Pancreas (tissue), 10 donors: ENCODE results near the gene OSBPL2. TPM values are rescaled to one million over a fixed set of nuclear protein-coding genes. Genes with fewer than 3 reads are reported as not detected.
A peak's percentile ranks its signal among the peaks of the same experiment; 100 is the strongest.

Source experiments
- ATAC-seq, 4 donors: fragments of 200-7000 bp; cut with Tn5 transposase; one replicate each; pipeline versions ENCODE4 v1.8.0 to v1.9.1; 2020; ENCODE audit warnings: mild to moderate bottlenecking in 4 of 4, moderate library complexity in 4 of 4
- DNase-seq, 6 donors: peaks; one replicate each; pipeline ENCODE4 v3.0.0-alpha.2; 2020
- FAIRE-seq: peaks from 2 replicates; lab custom pipeline; 2012; peaks lifted over from hg19 to GRCh38; lab: Jason Lieb, UNC
- H3K27ac ChIP-seq, 4 donors: fragments of 200-600 bp; sonication (generic); 1 replicate in 3 of 4; 2 replicates in 1 of 4; pipeline versions ENCODE4 v1.5.0 to v1.8.0; 2020
- H3K27me3 ChIP-seq, 4 donors: fragments of 200-600 bp; one replicate each; pipeline ENCODE4 v1.8.0; 2021
- H3K36me3 ChIP-seq, 3 donors: fragments of 200-600 bp; sonication (generic) in 1 of 3; one replicate each; pipeline versions ENCODE4 v1.5.0 to v1.8.0; 2020 to 2021
- H3K4me1 ChIP-seq, 3 donors: fragments of 200-600 bp; one replicate each; pipeline ENCODE4 v1.8.0; 2021
- H3K4me3 ChIP-seq, 4 donors: fragments of 200-600 bp; sonication (generic) in 2 of 4; one replicate each; pipeline versions ENCODE4 v1.5.0 to v1.8.0; 2020 to 2021
- H3K9me3 ChIP-seq, 4 donors: fragments of 200-600 bp; one replicate each; pipeline ENCODE4 v1.8.0; 2021
- WGBS, 2 donors: extraction: QIAGEN DNeasy Blood & Tissue Kit; methylation state at CpG; one replicate each; pipeline ENCODE4 v1.1.7; 2013; 5-methylcytosine and 5-hydroxymethylcytosine counted together
- intact Hi-C, 3 donors: fragments of 100-400 bp; cut with DNase I; formaldehyde crosslinking; loops; one replicate each; pipeline versions ENCODE4 v1.11.1 to v1.14.2; 2022
- polyA plus RNA-seq, 2 donors: library from polyadenylated mRNA; stranded (reverse); fragments of 200-250 nt; gene quantifications; one replicate each; pipeline ENCODE4 v1.2.3, GENCODE V29; 2013
- total RNA-seq, 6 donors: library from RNA; stranded (reverse); fragmentation: NEBNext Ultra II Directional in 4 of 6; extraction: Animal tissue kit (Norgen Biotek cat#: 25700) in 4 of 6; gene quantifications; one replicate each; pipeline versions ENCODE4 v1.2.1 to v1.2.4, GENCODE V29; 2021 to 2023
- TF ChIP-seq, protein P1 (sequence below), 4 donors: fragments of 200-600 bp; sonication (generic) in 3 of 4; IDR thresholded peaks; one replicate each; pipeline versions ENCODE4 v1.5.0 to v1.8.0; 2021; ENCODE audit warnings: antibody characterized with exemption in 4 of 4
- donor health status: healthy with polysubstance abuse.
- donor health status: DM: no; HTN: no; CAD: no; lungs with moderate emphysema.
- donor health status: DM: no; HTN: no; CAD: no.
- donor health status: control.
- donor health status: control.
- donor health status: Bipolar disorder and iron deficiency.
- donor health status: DM: yes; HTN: yes; CAD: no.
- donor health status: DM: no; HTN: no; CAD: no.
- donor health status: DM: no; HTN: no; CAD: no.
- donor health status: DM: yes; HTN: yes; CAD: no.

OSBPL2 gene
- total and polyA plus RNA-seq, 8 donors = 33.3 to 56.8 (median 47.0) TPM

DNA sequence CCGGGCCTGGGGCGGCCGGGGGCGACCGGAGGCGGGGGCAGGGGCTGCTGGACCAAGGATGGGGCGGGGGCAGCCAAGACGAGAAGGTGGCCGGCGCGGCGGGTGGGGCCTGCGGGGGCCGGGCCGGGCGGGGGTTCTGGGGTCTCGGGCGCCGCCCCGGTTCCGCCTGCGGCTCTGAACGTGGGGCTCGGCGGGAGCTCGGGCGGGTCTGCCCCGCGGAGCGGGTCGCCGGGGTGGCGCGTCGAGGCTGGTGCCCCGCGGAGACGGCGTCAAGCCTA lies 64.7 kb downstream of the OSBPL2 start:
- no peak for ATAC-seq
- peaks cover 17 to 24% (median 18%) of the 10 kb centered on the region in 3 donors for H3K4me1 ChIP-seq
- TF ChIP-seq, protein P1, sequence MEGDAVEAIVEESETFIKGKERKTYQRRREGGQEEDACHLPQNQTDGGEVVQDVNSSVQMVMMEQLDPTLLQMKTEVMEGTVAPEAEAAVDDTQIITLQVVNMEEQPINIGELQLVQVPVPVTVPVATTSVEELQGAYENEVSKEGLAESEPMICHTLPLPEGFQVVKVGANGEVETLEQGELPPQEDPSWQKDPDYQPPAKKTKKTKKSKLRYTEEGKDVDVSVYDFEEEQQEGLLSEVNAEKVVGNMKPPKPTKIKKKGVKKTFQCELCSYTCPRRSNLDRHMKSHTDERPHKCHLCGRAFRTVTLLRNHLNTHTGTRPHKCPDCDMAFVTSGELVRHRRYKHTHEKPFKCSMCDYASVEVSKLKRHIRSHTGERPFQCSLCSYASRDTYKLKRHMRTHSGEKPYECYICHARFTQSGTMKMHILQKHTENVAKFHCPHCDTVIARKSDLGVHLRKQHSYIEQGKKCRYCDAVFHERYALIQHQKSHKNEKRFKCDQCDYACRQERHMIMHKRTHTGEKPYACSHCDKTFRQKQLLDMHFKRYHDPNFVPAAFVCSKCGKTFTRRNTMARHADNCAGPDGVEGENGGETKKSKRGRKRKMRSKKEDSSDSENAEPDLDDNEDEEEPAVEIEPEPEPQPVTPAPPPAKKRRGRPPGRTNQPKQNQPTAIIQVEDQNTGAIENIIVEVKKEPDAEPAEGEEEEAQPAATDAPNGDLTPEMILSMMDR (IDR thresholded peaks at IDR 0.05) = no peak
- peaks cover 7 to 23% (median 17%) of the 10 kb centered on the region in 3 donors for H3K36me3 ChIP-seq
- H3K27me3 ChIP-seq = no peaks in the 10 kb centered on the region
- 0 to 1% methylated on average over 4 to 39 of the region's 39 CpGs for WGBS, 2 donors
- peak overlapping the region; percentile 41 to 98 (median 95) for H3K27ac ChIP-seq
- intact Hi-C loops = no loop called here
- DNase-seq = no peak
- FAIRE-seq = no peak
- peak overlapping the region; percentile 59 to 94 (median 87) for H3K4me3 ChIP-seq
- no peaks in the 10 kb centered on the region for H3K9me3 ChIP-seq

DNA sequence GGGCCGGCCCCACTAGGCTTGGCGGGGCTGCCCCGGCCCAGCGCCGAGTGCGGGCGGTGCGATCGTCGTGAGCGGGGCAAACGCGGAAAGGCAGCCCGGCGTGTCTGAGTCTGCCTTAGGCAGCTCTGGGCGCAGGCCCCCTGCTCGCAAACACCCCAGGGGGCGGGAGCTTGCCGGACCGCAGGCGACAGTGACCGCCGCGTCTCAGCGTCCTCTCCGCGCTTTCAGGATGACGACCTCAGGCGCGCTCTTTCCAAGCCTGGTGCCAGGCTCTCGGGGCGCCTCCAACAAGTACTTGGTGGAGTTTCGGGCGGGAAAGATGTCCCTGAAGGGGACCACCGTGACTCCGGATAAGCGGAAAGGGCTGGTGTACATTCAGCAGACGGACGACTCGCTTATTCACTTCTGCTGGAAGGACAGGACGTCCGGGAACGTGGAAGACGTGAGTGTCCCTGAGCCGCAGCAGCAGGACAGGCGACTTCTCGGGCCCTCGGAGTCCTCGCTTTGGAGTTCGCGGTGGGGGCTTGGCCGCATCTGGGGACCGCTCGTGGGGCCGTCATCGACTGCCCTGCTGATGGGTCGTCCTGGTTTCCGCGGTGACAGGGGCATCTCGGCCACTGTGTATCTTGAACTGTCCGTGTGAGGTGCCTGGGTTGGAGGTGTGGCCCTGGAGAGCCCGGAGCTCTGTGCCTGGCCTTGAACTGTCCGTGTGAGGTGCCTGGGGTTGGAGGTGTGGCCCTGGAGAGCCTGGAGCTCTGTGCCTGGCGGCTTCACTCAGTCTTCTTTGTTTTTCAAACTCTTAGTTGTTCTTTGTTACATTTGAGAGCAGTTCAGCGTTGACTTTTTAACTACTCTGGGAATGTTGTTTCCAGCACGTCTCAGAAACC lies 65.3 kb downstream of the OSBPL2 start:
- WGBS, 2 donors = 1% methylated on average over 58 to 66 of the region's 66 CpGs
- H3K27me3 ChIP-seq = no peaks in the 10 kb centered on the region
- TF ChIP-seq, protein P1 (IDR thresholded peaks at IDR 0.05) = no peak
- H3K4me3 ChIP-seq = peak overlapping the region; percentile 59 to 94 (median 87)
- intact Hi-C loops = no loop called here
- peak in 1 of 4 donors; percentile 5 for ATAC-seq
- no peaks in the 10 kb centered on the region for H3K9me3 ChIP-seq
- DNase-seq = peak in 3 of 6 donors; percentile 38 to 86 (median 68)
- H3K4me1 ChIP-seq = peaks cover 12 to 22% (median 15%) of the 10 kb centered on the region in 3 donors
- peaks cover 9 to 29% (median 22%) of the 10 kb centered on the region in 3 donors for H3K36me3 ChIP-seq
- peak overlapping the region; percentile 41 to 98 (median 95) for H3K27ac ChIP-seq
- FAIRE-seq = no peak

DNA sequence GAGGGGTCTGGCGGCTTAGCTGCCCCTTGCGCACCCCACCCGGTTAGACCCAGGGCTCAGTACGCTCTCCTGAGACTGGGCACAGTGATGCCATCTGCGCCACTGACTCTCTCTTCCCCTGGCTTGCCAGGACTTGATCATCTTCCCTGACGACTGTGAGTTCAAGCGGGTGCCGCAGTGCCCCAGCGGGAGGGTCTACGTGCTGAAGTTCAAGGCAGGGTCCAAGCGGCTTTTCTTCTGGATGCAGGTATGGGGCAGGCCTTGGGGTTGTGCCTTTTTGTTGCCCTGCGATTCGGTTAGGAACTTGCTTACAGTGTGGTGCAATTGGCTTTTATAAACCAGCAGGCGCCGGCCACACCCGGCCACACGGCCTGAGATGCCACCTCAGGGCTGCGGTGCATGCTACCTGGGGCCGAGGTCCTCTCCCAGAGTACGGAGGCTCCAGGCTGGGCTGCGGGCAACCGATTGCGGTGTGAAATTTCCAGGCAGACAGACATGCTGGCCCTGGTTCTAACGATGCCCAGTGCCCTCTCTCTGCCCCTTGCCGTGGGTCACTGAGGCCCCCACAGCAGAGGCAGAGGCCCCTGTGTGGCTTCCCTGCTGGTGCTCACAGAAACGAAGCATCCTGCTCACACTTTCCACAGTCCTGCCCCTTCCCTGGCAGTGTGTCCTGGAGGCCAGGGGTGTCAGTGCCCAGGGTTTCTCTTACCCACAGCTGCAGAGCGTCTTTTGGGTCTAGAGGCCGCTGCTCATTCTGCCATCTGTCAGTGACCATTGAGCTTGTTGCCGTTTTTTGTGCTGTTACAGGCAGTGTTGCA lies 66.2 kb downstream of the OSBPL2 start:
- no peak for ATAC-seq
- peak overlapping the region in 3 of 4 donors; percentile 39 to 98 (median 95) for H3K27ac ChIP-seq
- H3K4me3 ChIP-seq = peak overlapping the region; percentile 59 to 94 (median 87)
- intact Hi-C loops = loop anchor here in 2 of 3 donors (5.0 kb wide), 2 partner anchors 73 to 78 kb away; no protein-coding TSS in a partner anchor
- H3K4me1 ChIP-seq = peaks cover 8 to 22% (median 11%) of the 10 kb centered on the region in 3 donors
- no peaks in the 10 kb centered on the region for H3K27me3 ChIP-seq
- peaks cover 9 to 36% (median 25%) of the 10 kb centered on the region in 3 donors for H3K36me3 ChIP-seq
- 33 to 35% methylated on average over 29 of the region's 29 CpGs for WGBS, 2 donors
- TF ChIP-seq, protein P1 (IDR thresholded peaks at IDR 0.05) = no peak
- DNase-seq = peak in 2 of 6 donors; percentile 50 to 71
- no peaks in the 10 kb centered on the region for H3K9me3 ChIP-seq
- FAIRE-seq = no peak

DNA sequence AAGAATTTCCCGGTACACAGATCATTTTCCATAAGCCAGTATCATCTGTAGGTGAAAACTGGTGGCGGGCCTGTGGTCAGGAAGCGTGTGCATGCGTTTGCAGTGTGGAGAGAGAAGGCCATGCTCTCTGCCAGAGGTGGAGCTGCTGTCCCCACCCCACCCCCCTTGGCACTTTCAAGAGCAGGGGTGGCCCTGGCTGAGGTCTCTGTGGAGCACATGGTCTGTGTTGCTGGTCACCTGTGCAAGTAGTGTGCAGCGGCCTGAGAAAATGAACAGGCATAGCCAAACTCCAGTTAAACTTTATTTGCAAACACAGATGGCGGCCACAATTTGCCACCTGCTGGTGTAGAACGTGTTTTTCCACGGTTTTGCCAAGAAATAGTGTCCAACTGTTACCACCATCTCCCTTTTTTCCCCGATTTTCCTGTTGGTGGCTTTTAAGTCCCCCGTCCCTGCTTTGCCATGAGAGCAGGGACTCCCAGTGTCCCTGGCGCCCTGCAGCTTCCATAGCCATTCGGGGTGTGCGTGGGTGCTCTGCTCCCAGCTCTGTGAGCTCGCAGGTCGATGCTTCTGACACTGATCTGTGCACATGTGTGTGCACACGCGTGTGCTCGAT lies 66.9 kb downstream of the OSBPL2 start:
- H3K27me3 ChIP-seq = no peaks in the 10 kb centered on the region
- FAIRE-seq (no peak), DNase-seq (peak in 5 of 6 donors; percentile 81 to 91 (median 85)), ATAC-seq (peak; percentile 25 to 58 (median 44))
- intact Hi-C loops = loop anchor here in 2 of 3 donors (5.0 kb wide), 2 partner anchors 72 to 77 kb away; no protein-coding TSS in a partner anchor
- H3K36me3 ChIP-seq = peaks cover 9 to 36% (median 25%) of the 10 kb centered on the region in 3 donors
- peak overlapping the region in 3 of 4 donors; percentile 25 to 46 (median 29) for H3K27ac ChIP-seq
- peak overlapping the region in 2 of 4 donors; percentile 85 to 89 for H3K4me3 ChIP-seq
- WGBS, 2 donors = 36 to 50% methylated on average over 18 of the region's 18 CpGs
- H3K9me3 ChIP-seq = no peaks in the 10 kb centered on the region
- TF ChIP-seq, protein P1 (IDR thresholded peaks at IDR 0.05) = no peak
- H3K4me1 ChIP-seq = peaks cover 8 to 22% (median 11%) of the 10 kb centered on the region in 3 donors
